GM20000 (cell line): Measurements from ENCODE around the gene HSF4.

Experiments used
- DNase-seq: peaks from one replicate; pipeline ENCODE4 v3.0.0; 2012; ENCODE audit warnings: low spot score
- TF ChIP-seq, protein P1 (sequence below): IDR thresholded peaks from 2 replicates; pipeline ENCODE4 v1.5.1; 2012; ENCODE audit warnings: mild to moderate bottlenecking, control low read depth; ENCODE audit errors: extremely low read depth, missing control alignments

The HSF4 gene

DNA sequence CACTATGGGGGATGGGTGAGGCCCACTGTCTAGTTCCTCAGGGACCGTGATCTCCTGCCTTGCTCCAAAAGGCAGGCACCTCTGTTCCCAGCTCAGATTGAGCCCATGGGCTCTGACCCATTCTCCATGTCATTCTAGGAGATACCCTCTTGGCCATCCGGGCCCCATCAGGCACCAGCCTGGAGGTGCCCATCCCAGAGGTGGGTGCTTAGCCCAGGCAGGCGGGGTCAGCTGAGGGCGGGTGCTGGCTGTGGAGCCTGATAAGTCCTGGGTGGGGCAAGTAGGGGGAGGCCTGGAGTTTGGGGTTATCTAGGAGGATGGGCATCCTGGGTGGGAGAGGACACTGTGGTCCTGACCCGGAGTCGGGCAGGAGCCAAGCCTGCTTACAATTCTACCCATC is 29.7 kb downstream of the HSF4 start:
- TF ChIP-seq, protein P1, sequence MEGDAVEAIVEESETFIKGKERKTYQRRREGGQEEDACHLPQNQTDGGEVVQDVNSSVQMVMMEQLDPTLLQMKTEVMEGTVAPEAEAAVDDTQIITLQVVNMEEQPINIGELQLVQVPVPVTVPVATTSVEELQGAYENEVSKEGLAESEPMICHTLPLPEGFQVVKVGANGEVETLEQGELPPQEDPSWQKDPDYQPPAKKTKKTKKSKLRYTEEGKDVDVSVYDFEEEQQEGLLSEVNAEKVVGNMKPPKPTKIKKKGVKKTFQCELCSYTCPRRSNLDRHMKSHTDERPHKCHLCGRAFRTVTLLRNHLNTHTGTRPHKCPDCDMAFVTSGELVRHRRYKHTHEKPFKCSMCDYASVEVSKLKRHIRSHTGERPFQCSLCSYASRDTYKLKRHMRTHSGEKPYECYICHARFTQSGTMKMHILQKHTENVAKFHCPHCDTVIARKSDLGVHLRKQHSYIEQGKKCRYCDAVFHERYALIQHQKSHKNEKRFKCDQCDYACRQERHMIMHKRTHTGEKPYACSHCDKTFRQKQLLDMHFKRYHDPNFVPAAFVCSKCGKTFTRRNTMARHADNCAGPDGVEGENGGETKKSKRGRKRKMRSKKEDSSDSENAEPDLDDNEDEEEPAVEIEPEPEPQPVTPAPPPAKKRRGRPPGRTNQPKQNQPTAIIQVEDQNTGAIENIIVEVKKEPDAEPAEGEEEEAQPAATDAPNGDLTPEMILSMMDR = no peak
- no peak for DNase-seq

GRCh38 chr16:67195676-67196075 is 31.1 kb downstream of the HSF4 start:
- TF ChIP-seq, protein P1 = no peak
- no peak for DNase-seq

DNA sequence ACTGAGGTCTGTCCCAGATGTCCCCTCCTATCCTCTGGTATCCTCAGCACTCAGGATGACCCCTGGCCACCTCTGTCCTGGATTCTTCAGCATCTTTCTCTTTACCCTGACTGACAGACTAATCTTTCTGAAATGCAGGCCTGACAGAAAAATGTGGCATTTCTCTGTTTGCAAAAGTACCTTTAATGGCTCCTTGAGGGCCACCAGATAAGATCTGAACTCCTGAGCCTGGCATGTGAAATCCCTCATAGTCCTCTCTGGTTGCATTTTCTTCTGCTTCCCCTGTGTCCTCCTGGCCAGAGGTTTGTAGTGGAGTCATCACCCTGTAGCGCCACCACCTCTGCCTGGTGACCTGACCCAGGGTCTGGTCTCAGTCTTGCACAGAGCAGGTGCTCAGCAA is 32.3 kb downstream of the HSF4 start:
- TF ChIP-seq, protein P1 = no peak
- no peak for DNase-seq

DNA sequence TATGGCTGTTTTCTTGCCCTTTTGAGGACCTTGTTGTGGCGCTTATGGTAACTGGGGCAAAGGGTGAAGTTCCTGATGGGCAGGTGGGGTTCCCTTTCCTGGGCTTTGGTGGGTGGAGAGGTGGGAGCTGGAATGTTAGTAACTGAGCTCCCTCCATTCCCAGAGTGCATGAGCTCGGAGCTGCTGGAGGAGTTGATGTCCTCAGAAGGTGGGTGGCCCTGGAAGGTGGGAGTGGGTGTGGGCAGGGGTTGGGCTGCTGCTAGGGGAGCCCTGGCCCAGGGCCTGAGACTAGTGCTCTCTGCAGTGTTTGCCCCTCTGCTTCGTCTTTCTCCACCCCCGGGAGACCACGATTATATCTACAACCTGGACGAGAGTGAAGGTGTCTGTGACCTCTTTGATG is 33.2 kb downstream of the HSF4 start:
- TF ChIP-seq, protein P1 = no peak
- DNase-seq = no peak

- TF ChIP-seq, protein P1 = no peak
- peak; percentile 66 for DNase-seq
Measured at GRCh38 chr16:67198238-67198734, 33.7 kb downstream of the HSF4 start.

DNA sequence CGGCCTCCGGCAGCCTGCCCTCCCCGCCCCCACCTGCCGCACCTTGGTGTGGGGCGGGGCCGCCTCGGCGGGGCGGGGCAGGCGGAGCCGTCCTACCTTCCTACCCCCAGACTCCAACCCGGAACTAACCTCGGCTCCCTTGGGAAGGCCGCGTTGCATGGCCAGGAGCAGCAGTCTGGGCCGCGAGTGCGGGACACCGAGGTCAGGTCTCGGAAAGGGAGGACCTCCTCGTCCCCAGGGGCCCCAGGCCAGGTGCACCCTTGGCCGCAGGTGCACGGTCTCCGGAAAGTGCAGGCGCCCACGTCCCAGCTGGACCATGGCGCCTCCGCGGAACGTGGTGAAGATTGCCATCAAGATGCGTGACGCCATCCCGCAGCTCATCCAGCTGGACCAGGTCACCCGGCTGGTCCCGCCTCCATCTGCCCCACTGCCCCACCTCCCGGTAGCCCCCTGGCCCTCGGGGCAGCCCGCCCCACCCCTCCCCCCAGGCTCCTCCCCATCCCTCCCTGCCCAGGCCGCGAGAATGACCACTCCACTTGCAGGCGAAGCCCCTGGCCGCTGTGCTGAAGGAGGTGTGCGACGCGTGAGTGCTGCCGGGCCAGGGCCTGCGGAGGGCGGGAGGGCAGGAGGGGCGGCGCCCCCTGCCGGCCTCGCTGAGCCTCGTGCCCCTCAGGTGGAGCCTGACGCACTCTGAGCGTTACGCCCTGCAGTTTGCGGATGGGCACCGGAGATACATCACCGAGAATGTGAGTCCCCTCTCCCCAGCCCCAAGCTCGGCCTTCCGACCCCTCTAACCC is 34.7 kb downstream of the HSF4 start, which contains the start of gene ELMO3:
Gene ELMO3, plus strand, starts transcription at position 121 of the 797 bp plus-strand sequence. Its CDS starts 196 bp downstream, at position 317.
- DNase-seq = no peak
- TF ChIP-seq, protein P1 = no peak

GRCh38 chr16:67199808-67200198 is 35.3 kb downstream of the HSF4 start:
- no peak for DNase-seq

More at GRCh38 chr16:67199808-67200198, 35.3 kb downstream of the HSF4 start:
- TF ChIP-seq, protein P1 = no peak
